HG03135 (cell line): ENCODE data around the gene ANKIB1.
"Not testable (repeated sequence)": the region's sequence is repeated elsewhere in the genome, so short reads cannot be mapped to it uniquely, and the experiment has no call there.

Experiments
- ATAC-seq: cut with Tn5 transposase; IDR thresholded peaks from one replicate; pipeline ENCODE4 v1.9.1; 2021; ENCODE audit warnings: mild to moderate bottlenecking, moderate library complexity; ENCODE audit not compliant: unreplicated experiment

ANKIB1 gene

GRCh38 chr7:92402920-92403759 lies 157.4 kb downstream of the ANKIB1 start:
- ATAC-seq = no peak

GRCh38 chr7:92403760-92404074 lies 157.9 kb downstream of the ANKIB1 start:
- no peak for ATAC-seq

GRCh38 chr7:92404170-92404614 lies 158.4 kb downstream of the ANKIB1 start:
- ATAC-seq = no peak

GRCh38 chr7:92409357-92409756 lies 163.6 kb downstream of the ANKIB1 start:
- no peak for ATAC-seq

- ATAC-seq = not testable (repeated sequence)
Observed at GRCh38 chr7:92410162-92410561, 164.4 kb downstream of the ANKIB1 start.

- no peak for ATAC-seq
Observed at GRCh38 chr7:92412745-92413144, 167.0 kb downstream of the ANKIB1 start.

- no peak for ATAC-seq
Observed at GRCh38 chr7:92413550-92413949, 167.8 kb downstream of the ANKIB1 start.

GRCh38 chr7:92415225-92415624 lies 169.5 kb downstream of the ANKIB1 start:
- no peak for ATAC-seq

- no peak for ATAC-seq
Observed at GRCh38 chr7:92417913-92418312, 172.1 kb downstream of the ANKIB1 start.

GRCh38 chr7:92421676-92422435 lies 176.1 kb downstream of the ANKIB1 start:
- ATAC-seq = no peak

- ATAC-seq = no peak
Observed at GRCh38 chr7:92422926-92423325, 177.2 kb downstream of the ANKIB1 start.

- no peak for ATAC-seq
Observed at GRCh38 chr7:92423710-92424131, 177.9 kb downstream of the ANKIB1 start.

- ATAC-seq = no peak
Observed at GRCh38 chr7:92425311-92425947, 179.7 kb downstream of the ANKIB1 start.

GRCh38 chr7:92427193-92427592 lies 181.4 kb downstream of the ANKIB1 start:
- ATAC-seq = no peak

GRCh38 chr7:92432299-92432946 lies 186.6 kb downstream of the ANKIB1 start:
- no peak for ATAC-seq

- no peak for ATAC-seq
Observed at GRCh38 chr7:92433019-92433418, 187.2 kb downstream of the ANKIB1 start.

GRCh38 chr7:92435542-92435941 lies 189.8 kb downstream of the ANKIB1 start:
- ATAC-seq = no peak

GRCh38 chr7:92436612-92437445 lies 191.1 kb downstream of the ANKIB1 start:
- no peak for ATAC-seq

- ATAC-seq = no peak
Observed at GRCh38 chr7:92437956-92438491, 192.2 kb downstream of the ANKIB1 start.

GRCh38 chr7:92442720-92443119 lies 196.9 kb downstream of the ANKIB1 start:
- ATAC-seq = not testable (repeated sequence)
